Measurements from ENCODE around the gene RNF207. TPM values are rescaled to one million over a fixed set of nuclear protein-coding genes. Genes with fewer than 3 reads are reported as not detected.

The RNF207 gene
- total RNA-seq, 1 experiment from 2014 or later: 53.1 TPM

GRCh38 chr1:6180268-6180706, 25.6 kb upstream of the RNF207 start, which contains the start of gene CHD5:
Gene CHD5, minus strand, starts transcription at chr1:6180321. Its CDS starts 298 bp downstream, at chr1:6180023.
- Histone ChIP-seq H3K4me3 (no peak within 1 kb of the TSS), H3F3A (ENCODE audit: insufficient read depth, low read depth) (peaks cover 27% of the 10 kb centered on the region; the same call in 1 of the 2 replicates), H3K9me2 (ENCODE audit: insufficient read depth) (no peaks in the 10 kb centered on the region), H3K79me2 (ENCODE audit: low read depth) (no peaks in the 10 kb centered on the region), H3K4me1 (replicated peaks; ENCODE audit: insufficient read depth) (0 out of 2 replicates have a peak, but pooled peaks cover 14% of the 10 kb centered on the region), H4K20me1 (ENCODE audit: insufficient read depth) (peaks cover 12% of the 10 kb centered on the region), H3K9me3 (ENCODE audit: insufficient read depth, low read depth) (no peaks in the 10 kb centered on the region), H3K27ac (no peak within 1 kb of the TSS), H3K27me3 (ENCODE audit: insufficient read depth, low read depth) (no peaks in the 10 kb centered on the region), H3K4me2 (no peak within 1 kb of the TSS), H2AFZ (no peak within 1 kb of the TSS), H3K36me3 (ENCODE audit: low read depth) (no peaks in the 10 kb centered on the region)
- BruUV-seq (replicated peaks): no TSS peak
- TF ChIP-seq EZH2 (IDR thresholded peaks at IDR 0.05; ENCODE audit: low read depth) (no peak), CTCF (conservative IDR thresholded peaks at IDR 0.05) (no peak)
- POLR2A ChIA-PET (ENCODE audit: unreplicated experiment): no interaction called here
- intact Hi-C loops (cut with micrococcal nuclease; ENCODE audit: unreplicated experiment): loop anchor here (5.0 to 10.0 kb wide), 2 partner anchors 55 to 128 kb away; partner anchors contain the start of gene ICMT
- CTCF ChIA-PET: no interaction called here
- no peak for DNase-seq

- ChIA-PET POLR2A (ENCODE audit: unreplicated experiment) (no interaction called here), CTCF (no interaction called here)
- peaks cover 16% of the 10 kb centered on the region for H4K20me1 ChIP-seq (ENCODE audit: insufficient read depth)
These were observed 25.1 kb upstream of the RNF207 start for GRCh38 chr1:6180707-6181311.

GRCh38 chr1:6181347-6181770, 24.6 kb upstream of the RNF207 start:
- Histone ChIP-seq H4K20me1 (ENCODE audit: insufficient read depth) (peaks cover 16% of the 10 kb centered on the region), H3K4me1 (replicated peaks; ENCODE audit: insufficient read depth) (0 out of 2 replicates have a peak, but pooled peaks cover 14% of the 10 kb centered on the region), H3K27ac (no peak overlapping the region), H3F3A (ENCODE audit: insufficient read depth, low read depth) (peaks cover 34% of the 10 kb centered on the region; the same call in 1 of the 2 replicates), H3K79me2 (ENCODE audit: low read depth) (no peaks in the 10 kb centered on the region), H2AFZ (no peak overlapping the region), H3K36me3 (ENCODE audit: low read depth) (no peaks in the 10 kb centered on the region), H3K9me2 (ENCODE audit: insufficient read depth) (no peaks in the 10 kb centered on the region), H3K9me3 (ENCODE audit: insufficient read depth, low read depth) (no peaks in the 10 kb centered on the region), H3K4me3 (no peak overlapping the region), H3K4me2 (no peak overlapping the region), H3K27me3 (ENCODE audit: insufficient read depth, low read depth) (no peaks in the 10 kb centered on the region)
- BruUV-seq (replicated peaks): no TSS peak
- POLR2A ChIA-PET (ENCODE audit: unreplicated experiment): no interaction called here
- CTCF ChIA-PET: no interaction called here
- intact Hi-C loops (cut with micrococcal nuclease; ENCODE audit: unreplicated experiment): loop anchor here (5.0 to 10.0 kb wide), 2 partner anchors 53 to 129 kb away; partner anchors contain the start of gene ICMT
- DNase-seq: no peak
- TF ChIP-seq EZH2 (IDR thresholded peaks at IDR 0.05; ENCODE audit: low read depth) (no peak), CTCF (conservative IDR thresholded peaks at IDR 0.05) (no peak)

More at GRCh38 chr1:6180707-6181311, 25.1 kb upstream of the RNF207 start:
- Histone ChIP-seq H3K36me3 (ENCODE audit: low read depth) (no peaks in the 10 kb centered on the region), H2AFZ (no peak overlapping the region), H3K27ac (no peak overlapping the region), H3K79me2 (ENCODE audit: low read depth) (no peaks in the 10 kb centered on the region), H3K4me2 (no peak overlapping the region), H3K9me2 (ENCODE audit: insufficient read depth) (no peaks in the 10 kb centered on the region), H3K9me3 (ENCODE audit: insufficient read depth, low read depth) (no peaks in the 10 kb centered on the region), H3K4me3 (no peak overlapping the region), H3K27me3 (ENCODE audit: insufficient read depth, low read depth) (no peaks in the 10 kb centered on the region), H3F3A (ENCODE audit: insufficient read depth, low read depth) (peaks cover 32% of the 10 kb centered on the region; the same call in 1 of the 2 replicates), H3K4me1 (replicated peaks; ENCODE audit: insufficient read depth) (0 out of 2 replicates have a peak, but pooled peaks cover 14% of the 10 kb centered on the region)
- TF ChIP-seq CTCF (conservative IDR thresholded peaks at IDR 0.05) (no peak), EZH2 (IDR thresholded peaks at IDR 0.05; ENCODE audit: low read depth) (no peak)
- no peak for DNase-seq
- no TSS peak for BruUV-seq (replicated peaks)
- intact Hi-C loops (cut with micrococcal nuclease; ENCODE audit: unreplicated experiment): loop anchor here (5.0 to 10.0 kb wide), 2 partner anchors 54 to 129 kb away; partner anchors contain the start of gene ICMT

All from PC-9 (cell line).